Measurements from ENCODE around the gene FRMD7.

DNA sequence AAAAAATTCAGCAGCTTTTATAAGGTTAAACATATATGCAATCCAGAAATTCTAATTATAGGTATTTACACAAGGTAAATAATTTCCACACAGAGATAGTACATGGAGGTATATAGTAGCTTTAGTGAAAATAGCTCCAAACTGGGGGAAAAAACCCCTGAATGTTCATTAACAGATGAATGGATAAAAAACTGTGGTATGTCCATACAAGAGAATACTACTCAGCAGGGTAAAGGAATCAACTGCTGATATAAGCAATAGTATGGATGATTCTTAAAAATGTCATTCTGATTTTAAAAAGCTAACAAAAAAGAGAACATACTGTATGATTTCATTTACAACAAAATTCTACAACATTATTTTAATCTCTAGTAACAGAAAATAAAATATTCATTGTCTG lies 37.2 kb upstream of the FRMD7 start:
- TF ChIP-seq, protein P1, sequence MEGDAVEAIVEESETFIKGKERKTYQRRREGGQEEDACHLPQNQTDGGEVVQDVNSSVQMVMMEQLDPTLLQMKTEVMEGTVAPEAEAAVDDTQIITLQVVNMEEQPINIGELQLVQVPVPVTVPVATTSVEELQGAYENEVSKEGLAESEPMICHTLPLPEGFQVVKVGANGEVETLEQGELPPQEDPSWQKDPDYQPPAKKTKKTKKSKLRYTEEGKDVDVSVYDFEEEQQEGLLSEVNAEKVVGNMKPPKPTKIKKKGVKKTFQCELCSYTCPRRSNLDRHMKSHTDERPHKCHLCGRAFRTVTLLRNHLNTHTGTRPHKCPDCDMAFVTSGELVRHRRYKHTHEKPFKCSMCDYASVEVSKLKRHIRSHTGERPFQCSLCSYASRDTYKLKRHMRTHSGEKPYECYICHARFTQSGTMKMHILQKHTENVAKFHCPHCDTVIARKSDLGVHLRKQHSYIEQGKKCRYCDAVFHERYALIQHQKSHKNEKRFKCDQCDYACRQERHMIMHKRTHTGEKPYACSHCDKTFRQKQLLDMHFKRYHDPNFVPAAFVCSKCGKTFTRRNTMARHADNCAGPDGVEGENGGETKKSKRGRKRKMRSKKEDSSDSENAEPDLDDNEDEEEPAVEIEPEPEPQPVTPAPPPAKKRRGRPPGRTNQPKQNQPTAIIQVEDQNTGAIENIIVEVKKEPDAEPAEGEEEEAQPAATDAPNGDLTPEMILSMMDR (IDR thresholded peaks at IDR 0.05), result no peak
- TF ChIP-seq POLR2A (IDR thresholded peaks at IDR 0.05), result no peak

Data from right lobe of liver (tissue), 4 donors.